ENCODE results near the gene SERINC5. TPM values are rescaled to one million over a fixed set of nuclear protein-coding genes. Genes with fewer than 3 reads are reported as not detected.

Gene SERINC5
- polyA plus RNA-seq, 1 of the 3 experiments (the other 2 are of a cell fraction) = 4.5 TPM

- TF ChIP-seq, protein P1, sequence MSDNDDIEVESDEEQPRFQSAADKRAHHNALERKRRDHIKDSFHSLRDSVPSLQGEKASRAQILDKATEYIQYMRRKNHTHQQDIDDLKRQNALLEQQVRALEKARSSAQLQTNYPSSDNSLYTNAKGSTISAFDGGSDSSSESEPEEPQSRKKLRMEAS (IDR thresholded peaks at IDR 0.05; ENCODE audit: low read depth) = no peak
- TF ChIP-seq ELF1 (IDR thresholded peaks at IDR 0.05) (no peak), YY1 (IDR thresholded peaks at IDR 0.05; ENCODE audit: low read depth) (no peak), RXRA (IDR thresholded peaks at IDR 0.05; ENCODE audit: borderline replicate concordance, low read depth) (no peak), JUND (IDR thresholded peaks at IDR 0.05) (no peak), TEAD4 (IDR thresholded peaks at IDR 0.05; ENCODE audit: borderline replicate concordance, insufficient read depth) (no peak)
- TF ChIP-seq, protein P2, sequence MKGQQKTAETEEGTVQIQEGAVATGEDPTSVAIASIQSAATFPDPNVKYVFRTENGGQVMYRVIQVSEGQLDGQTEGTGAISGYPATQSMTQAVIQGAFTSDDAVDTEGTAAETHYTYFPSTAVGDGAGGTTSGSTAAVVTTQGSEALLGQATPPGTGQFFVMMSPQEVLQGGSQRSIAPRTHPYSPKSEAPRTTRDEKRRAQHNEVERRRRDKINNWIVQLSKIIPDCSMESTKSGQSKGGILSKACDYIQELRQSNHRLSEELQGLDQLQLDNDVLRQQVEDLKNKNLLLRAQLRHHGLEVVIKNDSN (IDR thresholded peaks at IDR 0.05; ENCODE audit: borderline replicate concordance, low read depth) = no peak
- TF ChIP-seq, protein P3, sequence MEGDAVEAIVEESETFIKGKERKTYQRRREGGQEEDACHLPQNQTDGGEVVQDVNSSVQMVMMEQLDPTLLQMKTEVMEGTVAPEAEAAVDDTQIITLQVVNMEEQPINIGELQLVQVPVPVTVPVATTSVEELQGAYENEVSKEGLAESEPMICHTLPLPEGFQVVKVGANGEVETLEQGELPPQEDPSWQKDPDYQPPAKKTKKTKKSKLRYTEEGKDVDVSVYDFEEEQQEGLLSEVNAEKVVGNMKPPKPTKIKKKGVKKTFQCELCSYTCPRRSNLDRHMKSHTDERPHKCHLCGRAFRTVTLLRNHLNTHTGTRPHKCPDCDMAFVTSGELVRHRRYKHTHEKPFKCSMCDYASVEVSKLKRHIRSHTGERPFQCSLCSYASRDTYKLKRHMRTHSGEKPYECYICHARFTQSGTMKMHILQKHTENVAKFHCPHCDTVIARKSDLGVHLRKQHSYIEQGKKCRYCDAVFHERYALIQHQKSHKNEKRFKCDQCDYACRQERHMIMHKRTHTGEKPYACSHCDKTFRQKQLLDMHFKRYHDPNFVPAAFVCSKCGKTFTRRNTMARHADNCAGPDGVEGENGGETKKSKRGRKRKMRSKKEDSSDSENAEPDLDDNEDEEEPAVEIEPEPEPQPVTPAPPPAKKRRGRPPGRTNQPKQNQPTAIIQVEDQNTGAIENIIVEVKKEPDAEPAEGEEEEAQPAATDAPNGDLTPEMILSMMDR (IDR thresholded peaks at IDR 0.05) = no peak
Measured at GRCh38 chr5:80230269-80230992, 25.4 kb downstream of the SERINC5 start (continued).

GRCh38 chr5:80229902-80230255 lies 26.0 kb downstream of the SERINC5 start:
- Histone ChIP-seq H3K4me3 (ENCODE audit: low read depth in 2 of 2, low read length in 1 of 2) (no peak overlapping the region), H3K9me3 (no peaks in the 10 kb centered on the region), H3K27ac (ENCODE audit: low read depth in 2 of 2, low read length in 1 of 2) (no peak overlapping the region; a peak in 1 of 4 replicates), H3K27me3 (ENCODE audit: insufficient read depth) (no peaks in the 10 kb centered on the region), H4K20me1 (ENCODE audit: insufficient read depth) (no peaks in the 10 kb centered on the region), H3K4me2 (no peak overlapping the region), H3K9me2 (no peaks in the 10 kb centered on the region), H3K4me1 (ENCODE audit: control insufficient read depth in 1 of 2, insufficient read depth in 2 of 2, low read depth in 1 of 2, low read length in 1 of 2) (no peaks in the 10 kb centered on the region; a peak in 1 of 4 replicates), H2AFZ (ENCODE audit: low read depth) (no peak overlapping the region), H3K36me3 (replicated peaks in 1 of 2; ENCODE audit: control insufficient read depth in 1 of 2, insufficient read depth in 2 of 2, low read length in 1 of 2) (no peaks in the 10 kb centered on the region), H3F3A (replicated peaks; ENCODE audit: insufficient read depth) (no peaks in the 10 kb centered on the region), H3K79me2 (ENCODE audit: insufficient read depth) (no peaks in the 10 kb centered on the region), H3K9ac (no peak overlapping the region)
- DNase-seq = no peak
- CTCF ChIA-PET = interaction anchor here (1.4 kb wide), 1 partner anchor 37 kb away, joined by 3 read pairs; no protein-coding TSS in a partner anchor
- 73% methylated on average over 3 of the region's 4 CpGs for WGBS (ENCODE audit: low lambda C conversion rate)
- TF ChIP-seq MXI1 (IDR thresholded peaks at IDR 0.05; ENCODE audit: low read depth, low read length) (no peak), FOSL2 (IDR thresholded peaks at IDR 0.05; ENCODE audit: borderline replicate concordance, low read depth) (no peak), RCOR1 (IDR thresholded peaks at IDR 0.05; ENCODE audit: low read length) (no peak), JUND (IDR thresholded peaks at IDR 0.05) (no peak), SMC3 (IDR thresholded peaks at IDR 0.05; ENCODE audit: low read depth, low read length) (no peak), PBX3 (IDR thresholded peaks at IDR 0.05) (no peak), TCF12 (IDR thresholded peaks at IDR 0.05) (no peak), ELF1 (IDR thresholded peaks at IDR 0.05) (no peak), TEAD4 (IDR thresholded peaks at IDR 0.05; ENCODE audit: borderline replicate concordance, insufficient read depth) (no peak), GABPA (IDR thresholded peaks at IDR 0.05; ENCODE audit: low read depth) (no peak), YY1 (IDR thresholded peaks at IDR 0.05; ENCODE audit: low read depth) (no peak)
- TF ChIP-seq, protein P4, sequence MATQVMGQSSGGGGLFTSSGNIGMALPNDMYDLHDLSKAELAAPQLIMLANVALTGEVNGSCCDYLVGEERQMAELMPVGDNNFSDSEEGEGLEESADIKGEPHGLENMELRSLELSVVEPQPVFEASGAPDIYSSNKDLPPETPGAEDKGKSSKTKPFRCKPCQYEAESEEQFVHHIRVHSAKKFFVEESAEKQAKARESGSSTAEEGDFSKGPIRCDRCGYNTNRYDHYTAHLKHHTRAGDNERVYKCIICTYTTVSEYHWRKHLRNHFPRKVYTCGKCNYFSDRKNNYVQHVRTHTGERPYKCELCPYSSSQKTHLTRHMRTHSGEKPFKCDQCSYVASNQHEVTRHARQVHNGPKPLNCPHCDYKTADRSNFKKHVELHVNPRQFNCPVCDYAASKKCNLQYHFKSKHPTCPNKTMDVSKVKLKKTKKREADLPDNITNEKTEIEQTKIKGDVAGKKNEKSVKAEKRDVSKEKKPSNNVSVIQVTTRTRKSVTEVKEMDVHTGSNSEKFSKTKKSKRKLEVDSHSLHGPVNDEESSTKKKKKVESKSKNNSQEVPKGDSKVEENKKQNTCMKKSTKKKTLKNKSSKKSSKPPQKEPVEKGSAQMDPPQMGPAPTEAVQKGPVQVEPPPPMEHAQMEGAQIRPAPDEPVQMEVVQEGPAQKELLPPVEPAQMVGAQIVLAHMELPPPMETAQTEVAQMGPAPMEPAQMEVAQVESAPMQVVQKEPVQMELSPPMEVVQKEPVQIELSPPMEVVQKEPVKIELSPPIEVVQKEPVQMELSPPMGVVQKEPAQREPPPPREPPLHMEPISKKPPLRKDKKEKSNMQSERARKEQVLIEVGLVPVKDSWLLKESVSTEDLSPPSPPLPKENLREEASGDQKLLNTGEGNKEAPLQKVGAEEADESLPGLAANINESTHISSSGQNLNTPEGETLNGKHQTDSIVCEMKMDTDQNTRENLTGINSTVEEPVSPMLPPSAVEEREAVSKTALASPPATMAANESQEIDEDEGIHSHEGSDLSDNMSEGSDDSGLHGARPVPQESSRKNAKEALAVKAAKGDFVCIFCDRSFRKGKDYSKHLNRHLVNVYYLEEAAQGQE (IDR thresholded peaks at IDR 0.05; ENCODE audit: low read depth, low read length) = no peak
- TF ChIP-seq, protein P3 (IDR thresholded peaks at IDR 0.05) = no peak
- POLR2A ChIA-PET = no interaction called here
